ENCODE results near the gene ZSCAN12. TPM values are rescaled to one million over a fixed set of nuclear protein-coding genes. Genes with fewer than 3 reads are reported as not detected.

Gene ZSCAN12
- total RNA-seq, 4 donors from 2014 or later, result 8.1 to 13.3 (median 9.5) TPM

- Histone ChIP-seq H3K27me3 (no peaks in the 10 kb centered on the region), H3K27ac (peak within 1 kb of the TSS; percentile 93 to 96 (median 94)), H3K9me3 (no peaks in the 10 kb centered on the region), H3K36me3 (no peaks in the 10 kb centered on the region), H3K4me3 (replicated peaks in 1 of 3) (peak within 1 kb of the TSS; percentile 6 to 54 (median 29)), H3K4me1 (peaks cover 9 to 12% of the 10 kb centered on the region in 2 donors)
- intact Hi-C loops (cut with DNase I), result no loop called here
- WGBS, 2 donors, result 0 to 2% methylated on average over 31 to 35 of the region's 35 CpGs
- peak; percentile 96 to 97 for DNase-seq
- TF ChIP-seq POLR2A (IDR thresholded peaks at IDR 0.05), result peak in 1 of 2 donors; percentile 82
- TF ChIP-seq CTCF (IDR thresholded peaks at IDR 0.05), result no peak
These were observed 63.8 kb downstream of the ZSCAN12 start, which contains the start of gene ZSCAN31 for GRCh38 chr6:28335564-28336283. Gene ZSCAN31 (minus strand): TSS chr6:28336148. CDS start chr6:28329683, 6,465 bp downstream.

- Histone ChIP-seq H3K27ac (peak overlapping the region; percentile 93 to 96 (median 94)), H3K4me1 (peaks cover 9 to 12% of the 10 kb centered on the region in 2 donors), H3K9me3 (no peaks in the 10 kb centered on the region), H3K4me3 (replicated peaks in 1 of 3) (peak overlapping the region in 2 of 3 donors; percentile 14 to 54), H3K36me3 (no peaks in the 10 kb centered on the region), H3K27me3 (no peaks in the 10 kb centered on the region)
- intact Hi-C loops (cut with DNase I), result no loop called here
- TF ChIP-seq CTCF (IDR thresholded peaks at IDR 0.05) (no peak), POLR2A (IDR thresholded peaks at IDR 0.05) (no peak)
- peak in 1 of 2 donors; percentile 11 for DNase-seq
- WGBS, 2 donors, result 38 to 54% methylated on average over 8 to 12 of the region's 12 CpGs
These were observed 64.4 kb downstream of the ZSCAN12 start for GRCh38 chr6:28335040-28335563.

- intact Hi-C loops (cut with DNase I), result no loop called here
- Histone ChIP-seq H3K27me3 (no peaks in the 10 kb centered on the region), H3K9me3 (no peaks in the 10 kb centered on the region), H3K4me1 (peaks cover 9 to 12% of the 10 kb centered on the region in 2 donors), H3K4me3 (replicated peaks in 1 of 3) (no peak overlapping the region), H3K36me3 (no peaks in the 10 kb centered on the region), H3K27ac (peak overlapping the region; percentile 93 to 96 (median 94))
- 90 to 92% methylated on average over 7 of the region's 7 CpGs for WGBS, 2 donors
- DNase-seq, result no peak
- no peak for TF ChIP-seq POLR2A (IDR thresholded peaks at IDR 0.05)
- no peak for TF ChIP-seq CTCF (IDR thresholded peaks at IDR 0.05)
These were observed 65.1 kb downstream of the ZSCAN12 start for GRCh38 chr6:28334286-28335039.

GRCh38 chr6:28333599-28334018, 65.9 kb downstream of the ZSCAN12 start:
- peaks cover 0 to 6% of the 10 kb centered on the region in 2 donors for H3K36me3 ChIP-seq
- intact Hi-C loops (cut with DNase I), result no loop called here
- H3K27ac ChIP-seq, result no peak overlapping the region
- no peak for DNase-seq
- no peak for TF ChIP-seq CTCF (IDR thresholded peaks at IDR 0.05)
- TF ChIP-seq POLR2A (IDR thresholded peaks at IDR 0.05), result no peak
- no peaks in the 10 kb centered on the region for H3K9me3 ChIP-seq
- H3K4me3 ChIP-seq (replicated peaks in 1 of 3), result no peak overlapping the region
- no peaks in the 10 kb centered on the region for H3K27me3 ChIP-seq
- WGBS, 2 donors, result 87 to 90% methylated on average over 1 of the region's 1 CpG
- H3K4me1 ChIP-seq, result peaks cover 9 to 12% of the 10 kb centered on the region in 2 donors

All from thyroid gland (tissue), 4 donors.